Stimulated activated naive CD4-positive, alpha-beta T cell (primary cell): Measurements from ENCODE around the gene BLVRA.
"Not testable (repeated sequence)": the region's sequence is repeated elsewhere in the genome, so short reads cannot be mapped to it uniquely, and the experiment has no call there.

Experiments used
- DNase-seq, 6 experiments: peaks; one replicate each; lab custom pipeline; 2025; lab: John Stamatoyannopoulos, UW

The BLVRA gene

DNA sequence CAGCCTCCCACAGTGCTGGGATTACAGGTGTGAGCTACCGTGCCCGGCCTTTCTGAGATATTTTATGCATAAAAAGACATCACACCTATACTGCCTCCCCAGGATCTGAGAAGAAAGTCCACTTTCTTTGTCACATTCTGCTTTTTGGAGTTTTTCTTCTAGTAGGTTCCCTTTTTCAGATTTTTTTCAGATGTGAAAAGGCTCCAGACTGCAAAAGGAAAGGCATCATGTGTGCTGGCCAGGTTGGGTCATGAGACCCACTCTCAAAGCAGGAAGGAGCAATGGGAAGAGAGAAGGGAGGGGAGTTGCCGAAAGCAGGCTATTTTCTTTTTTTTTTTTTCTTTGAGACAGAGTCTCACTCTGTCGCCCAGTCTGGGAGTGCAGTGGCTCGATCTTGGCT lies 10.8 kb downstream of the BLVRA start:
- no peak for DNase-seq

DNA sequence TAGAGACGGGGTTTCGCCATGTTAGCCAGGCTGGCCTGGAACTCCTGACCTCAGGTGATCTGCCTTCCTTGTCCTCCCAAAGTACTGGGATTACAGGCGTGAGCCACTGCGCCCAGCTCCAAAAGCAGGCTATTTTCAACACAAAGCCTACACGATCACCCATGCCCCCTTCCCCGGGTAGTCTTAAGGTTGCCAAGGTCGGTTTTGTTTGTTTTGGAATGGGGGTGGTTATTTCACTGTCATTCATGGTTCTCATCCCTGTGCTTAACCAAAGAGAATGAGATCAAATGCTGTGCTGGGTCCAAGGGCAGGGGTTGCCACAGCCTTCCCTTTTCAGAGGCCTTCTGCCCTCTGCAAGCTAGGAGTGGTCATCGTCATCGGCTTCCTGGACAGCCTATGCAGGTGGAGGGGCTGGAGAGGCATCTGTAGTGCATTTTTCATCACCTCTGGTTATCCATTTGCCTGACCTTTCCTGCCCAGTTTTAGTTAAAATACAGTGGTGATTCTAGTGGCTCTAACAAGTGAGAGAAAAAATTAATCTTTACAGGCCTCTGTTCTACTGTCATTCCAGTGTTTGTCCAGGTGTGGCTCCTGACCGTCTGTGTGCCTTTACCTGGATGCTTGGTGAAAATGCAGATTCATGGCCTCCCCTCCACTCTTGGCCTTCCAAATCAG lies 11.4 kb downstream of the BLVRA start:
- DNase-seq, result no peak

DNA sequence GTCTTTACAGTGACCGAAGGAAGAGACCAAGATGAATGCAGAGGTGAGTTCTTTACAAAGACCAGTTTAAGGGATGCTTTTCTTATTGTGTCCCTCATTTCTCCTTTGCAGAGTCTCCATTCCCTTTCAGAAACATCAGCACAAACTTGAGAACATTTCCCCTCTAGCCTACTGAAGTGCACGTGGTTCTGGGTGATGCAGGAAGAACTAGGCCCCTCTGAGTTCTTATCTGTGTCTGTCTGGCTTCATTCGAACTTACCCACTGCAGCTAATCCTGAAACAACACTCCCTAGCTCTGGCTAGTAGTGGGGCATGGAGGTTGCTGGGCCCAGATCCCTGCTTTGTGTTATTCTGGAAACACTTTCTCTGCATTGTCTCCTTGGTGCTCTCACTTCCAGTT lies 12.6 kb downstream of the BLVRA start:
- DNase-seq, result no peak

DNA sequence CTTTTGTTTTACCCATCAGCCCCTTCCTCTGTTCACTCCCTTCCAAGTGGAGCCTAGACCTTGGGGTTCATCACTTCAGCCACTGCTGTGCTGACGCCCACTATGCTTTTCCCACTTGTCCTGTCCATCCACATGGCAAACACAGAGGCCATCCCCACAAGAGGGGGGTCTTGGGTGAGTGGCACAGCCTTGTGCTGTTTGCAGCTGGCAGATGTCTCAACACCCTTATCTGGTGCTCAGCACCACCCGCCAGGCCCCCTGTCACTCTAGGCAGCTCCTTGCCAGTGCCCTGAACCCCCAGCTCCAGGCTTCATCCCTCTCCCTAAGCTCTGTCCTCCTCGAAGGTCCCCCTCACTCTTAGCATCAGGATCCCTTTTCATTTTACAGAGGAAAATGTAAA lies 13.1 kb downstream of the BLVRA start:
- DNase-seq, result no peak

DNA sequence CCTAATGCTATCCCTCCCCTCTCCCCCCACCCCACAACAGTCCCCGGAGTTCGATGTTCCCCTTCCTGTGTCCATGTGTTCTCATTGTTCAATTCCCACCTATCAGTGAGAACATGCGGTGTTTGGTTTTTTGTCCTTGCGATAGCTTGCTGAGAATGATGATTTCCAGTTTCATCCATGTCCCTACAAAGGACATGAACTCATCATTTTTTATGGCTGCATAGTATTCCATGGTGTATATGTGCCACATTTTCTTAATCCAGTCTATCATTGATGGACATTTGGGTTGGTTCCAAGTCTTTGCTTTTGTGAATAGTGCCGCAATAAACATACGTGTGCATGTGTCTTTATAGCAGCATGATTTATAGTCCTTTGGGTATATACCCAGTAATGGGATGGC lies 14.8 kb downstream of the BLVRA start:
- DNase-seq, result not testable (repeated sequence)

DNA sequence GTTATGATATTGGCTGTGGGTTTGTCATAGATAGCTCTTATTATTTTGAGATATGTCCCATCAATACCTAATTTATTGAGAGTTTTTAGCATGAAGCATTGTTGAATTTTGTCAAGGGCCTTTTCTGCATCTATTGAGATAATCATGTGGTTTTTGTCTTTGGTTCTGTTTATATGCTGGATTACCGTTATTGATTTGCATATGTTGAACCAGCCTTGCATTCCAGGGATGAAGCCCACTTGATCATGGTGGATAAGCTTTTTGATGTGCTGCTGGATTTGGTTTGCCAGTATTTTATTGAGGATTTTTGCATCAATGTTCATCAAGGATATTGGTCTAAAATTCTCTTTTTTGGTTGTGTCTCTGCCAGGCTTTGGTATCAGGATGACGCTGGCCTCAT lies 16.8 kb downstream of the BLVRA start:
- not testable (repeated sequence) for DNase-seq

DNA sequence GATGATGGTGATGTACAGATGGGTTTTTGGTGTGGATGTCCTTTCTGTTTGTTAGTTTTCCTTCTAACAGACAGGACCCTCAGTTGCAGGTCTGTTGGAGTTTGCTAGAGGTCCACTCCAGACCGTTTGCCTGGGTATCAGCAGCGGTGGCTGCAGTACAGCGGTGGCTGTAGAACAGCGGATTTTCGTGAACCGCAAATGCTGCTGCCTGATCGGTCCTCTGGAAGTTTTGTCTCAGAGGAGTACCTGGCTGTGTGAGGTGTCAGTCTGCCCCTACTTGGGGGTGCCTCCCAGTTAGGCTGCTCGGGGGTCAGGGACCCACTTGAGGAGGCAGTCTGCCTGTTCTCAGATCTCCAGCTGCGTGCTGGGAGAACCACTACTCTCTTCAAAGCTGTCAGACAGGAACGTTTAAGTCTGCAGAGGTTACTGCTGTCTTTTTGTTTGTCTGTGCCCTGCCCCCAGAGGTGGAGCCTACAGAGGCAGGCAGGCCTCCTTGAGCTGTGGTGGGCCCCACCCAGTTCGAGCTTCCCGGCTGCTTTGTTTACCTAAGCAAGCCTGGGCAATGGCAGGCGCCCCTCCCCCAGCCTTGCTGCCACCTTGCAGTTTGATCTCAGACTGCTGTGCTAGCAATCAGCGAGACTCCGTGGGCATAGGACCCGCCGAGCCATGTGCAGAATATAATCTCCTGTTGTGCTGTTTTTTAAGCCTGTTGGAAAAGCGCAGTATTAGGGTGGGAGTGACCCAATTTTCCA lies 20.0 kb downstream of the BLVRA start:
- not testable (repeated sequence) for DNase-seq

DNA sequence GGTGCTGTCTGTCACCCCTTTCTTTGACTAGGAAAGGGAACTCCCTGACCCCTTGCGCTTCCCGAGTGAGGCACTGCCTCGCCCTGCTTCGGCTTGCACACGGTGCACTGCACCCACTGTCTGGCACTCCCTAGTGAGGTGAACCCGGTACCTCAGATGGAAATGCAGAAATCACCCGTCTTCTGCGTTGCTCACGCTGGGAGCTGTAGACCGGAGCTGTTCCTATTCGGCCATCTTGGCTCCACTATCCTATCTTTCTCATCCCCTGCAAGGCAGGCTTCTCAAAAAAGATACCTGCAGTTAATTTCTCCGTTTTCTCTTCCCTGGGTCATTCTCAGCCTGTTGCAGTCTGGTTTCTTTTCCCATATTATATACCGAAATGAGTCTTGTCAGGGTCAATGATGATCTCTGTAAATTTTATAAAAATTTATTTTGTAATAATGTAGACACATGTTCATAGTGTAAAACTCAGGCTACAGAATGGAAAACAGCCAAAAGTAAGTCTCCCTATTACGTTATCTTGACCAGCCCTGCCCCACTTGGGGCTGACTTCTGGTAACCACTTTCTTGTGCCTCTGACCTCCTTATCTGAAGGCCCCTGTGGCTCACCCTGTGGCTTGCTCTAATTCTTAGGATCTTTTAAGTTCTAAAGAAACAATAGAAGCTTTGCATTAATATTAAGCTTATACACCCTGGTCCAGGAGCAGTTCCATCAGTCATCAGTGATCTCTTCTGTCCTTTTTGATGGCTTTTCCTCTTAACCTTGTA lies 20.7 kb downstream of the BLVRA start:
- DNase-seq, result no peak

DNA sequence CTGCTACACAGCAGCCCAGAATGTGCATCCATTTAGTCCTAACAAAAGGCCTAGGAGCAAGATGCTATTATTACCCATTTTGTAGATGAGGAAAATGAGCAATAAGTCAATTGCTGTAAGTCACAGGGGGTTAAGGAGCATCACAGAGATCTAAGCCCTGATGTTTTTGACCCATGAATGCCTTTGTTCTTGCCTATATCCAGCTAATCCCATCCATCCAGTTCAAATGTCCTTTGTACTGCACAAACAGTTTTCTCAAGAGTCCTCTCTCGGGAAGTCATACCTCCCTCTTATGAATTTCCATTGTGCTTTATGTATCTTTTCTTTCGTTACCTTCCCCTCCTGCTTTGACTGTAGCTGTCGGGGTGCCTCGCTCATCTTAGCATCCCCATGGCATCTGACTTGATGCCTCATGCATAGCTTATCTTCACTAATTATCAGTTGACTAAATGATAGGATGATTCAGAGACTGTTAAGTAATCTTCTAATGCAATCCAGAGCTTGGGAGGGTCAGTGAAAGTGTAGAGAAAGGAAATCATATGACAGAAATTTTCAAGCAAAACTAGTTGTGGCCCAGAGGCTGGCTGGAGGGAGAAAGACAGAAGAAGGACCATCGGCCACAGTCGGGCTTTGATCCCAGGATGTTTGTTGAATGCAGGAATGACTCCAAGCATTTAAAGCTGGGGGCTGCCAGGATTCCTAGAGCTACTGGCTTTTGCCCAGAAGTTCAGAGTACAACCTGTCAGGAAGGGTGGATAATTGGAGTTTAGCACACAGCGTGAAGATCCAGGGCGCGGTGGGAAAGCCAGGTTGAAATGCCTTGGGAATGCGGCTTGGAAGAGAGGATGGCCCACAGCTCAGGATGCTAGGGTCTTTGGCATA lies 23.5 kb downstream of the BLVRA start:
- no peak for DNase-seq

DNA sequence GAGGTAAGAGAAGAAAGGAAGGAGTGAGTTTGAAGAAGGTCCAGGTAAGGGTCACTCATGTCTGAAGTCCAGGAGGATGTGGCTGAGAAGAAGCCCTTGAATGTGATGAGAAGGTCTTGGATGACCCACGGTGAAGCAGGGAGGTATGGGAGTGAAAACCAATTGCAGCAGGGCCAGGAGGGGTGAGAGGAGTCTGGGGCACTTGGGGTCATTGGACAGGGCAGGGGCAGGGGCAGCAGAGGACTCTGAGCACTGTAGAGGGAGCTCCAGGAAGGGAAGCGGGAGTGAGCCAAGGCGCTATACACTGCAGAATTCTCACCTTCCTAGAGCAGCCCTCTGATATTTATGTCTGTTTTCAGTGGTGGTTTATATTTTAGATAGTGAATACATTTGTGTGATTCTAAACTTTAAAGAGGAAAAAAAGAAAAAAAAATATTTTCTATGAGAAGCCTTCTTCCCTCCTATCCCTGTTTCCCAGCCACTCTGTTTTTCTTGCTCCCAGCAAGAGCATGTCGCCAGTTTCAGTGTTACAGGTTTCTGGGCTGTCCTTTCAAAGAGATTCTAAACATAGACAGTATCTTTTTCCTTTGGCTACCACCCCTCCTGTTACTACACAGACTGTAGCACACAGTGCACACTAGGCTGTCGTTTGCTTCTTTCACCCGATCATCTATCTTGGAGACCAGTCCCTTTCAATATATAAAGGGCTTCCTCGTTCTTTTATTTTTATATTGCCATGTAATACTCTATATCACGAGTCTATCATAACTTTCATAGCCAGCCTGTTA lies 24.5 kb downstream of the BLVRA start:
- DNase-seq, result no peak

DNA sequence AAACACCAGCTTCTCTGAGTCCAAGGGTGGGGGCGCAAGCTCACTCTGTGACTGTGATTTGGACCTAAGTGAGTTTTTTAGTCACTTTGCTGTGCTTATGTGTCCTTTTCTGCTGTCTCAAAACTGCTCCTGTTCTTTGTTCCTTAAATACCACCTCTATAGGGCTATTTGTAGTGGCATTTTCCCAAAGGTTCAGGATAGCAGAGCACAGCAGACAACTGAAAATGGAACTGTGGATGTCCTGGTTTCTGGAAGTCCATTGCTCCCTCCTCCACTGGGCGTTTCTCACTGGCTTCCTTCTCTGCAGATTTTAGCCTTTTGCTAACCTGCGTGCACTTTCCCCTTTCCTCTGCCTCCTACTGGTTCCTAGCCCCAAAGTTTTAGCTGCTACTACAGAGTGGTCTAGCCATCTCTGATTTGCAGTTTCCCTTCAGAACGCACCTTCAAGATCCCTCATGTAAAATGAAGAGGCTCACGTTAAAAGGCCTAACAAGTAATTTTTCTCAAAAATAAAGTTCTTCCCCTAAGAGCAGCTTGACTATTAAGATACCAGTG lies 25.6 kb downstream of the BLVRA start:
- DNase-seq, result no peak

DNA sequence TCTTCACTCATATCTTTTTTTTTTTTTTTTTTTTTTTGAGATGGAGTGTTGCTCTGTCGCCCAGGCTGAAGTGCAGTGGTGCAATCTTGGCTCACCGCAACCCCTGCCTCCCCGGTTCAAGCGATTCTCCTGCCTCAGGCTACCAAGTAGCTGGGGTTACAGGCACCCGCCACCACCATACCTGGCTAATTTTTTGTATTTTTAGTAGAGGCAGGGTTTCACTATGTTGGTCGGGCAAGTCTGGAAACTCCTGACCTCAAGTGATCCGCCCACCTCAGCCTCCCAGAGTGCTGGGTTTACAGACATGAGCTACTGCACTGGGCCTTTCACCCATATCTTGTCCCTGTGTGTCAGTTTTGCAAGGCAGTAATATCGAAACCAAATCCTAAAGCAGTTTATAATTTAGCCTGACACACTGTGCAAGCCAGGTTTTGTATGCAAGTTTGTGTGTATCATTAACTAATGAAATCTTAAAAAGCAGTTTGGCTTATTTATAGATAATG lies 26.2 kb downstream of the BLVRA start:
- not testable (repeated sequence) for DNase-seq

DNA sequence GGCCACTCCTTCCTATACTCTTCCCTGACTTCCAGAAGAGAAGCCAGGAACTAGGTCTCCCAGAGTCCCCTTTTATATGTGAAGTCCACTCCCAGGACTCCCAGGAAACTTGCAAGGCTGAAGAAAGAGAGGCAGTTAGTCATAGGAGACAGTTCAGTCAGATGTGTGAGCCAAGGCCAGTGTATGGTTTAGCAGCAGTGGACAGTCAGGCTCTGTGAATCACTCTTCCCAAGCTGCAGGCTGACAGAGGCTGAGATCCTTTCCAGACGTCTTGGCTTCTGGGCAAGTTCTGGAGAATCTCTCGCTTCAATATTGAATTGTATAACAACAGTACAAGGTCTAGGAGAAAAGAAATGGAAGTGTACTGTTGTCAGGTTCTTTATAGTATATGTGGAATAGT lies 26.9 kb downstream of the BLVRA start:
- DNase-seq, result no peak

DNA sequence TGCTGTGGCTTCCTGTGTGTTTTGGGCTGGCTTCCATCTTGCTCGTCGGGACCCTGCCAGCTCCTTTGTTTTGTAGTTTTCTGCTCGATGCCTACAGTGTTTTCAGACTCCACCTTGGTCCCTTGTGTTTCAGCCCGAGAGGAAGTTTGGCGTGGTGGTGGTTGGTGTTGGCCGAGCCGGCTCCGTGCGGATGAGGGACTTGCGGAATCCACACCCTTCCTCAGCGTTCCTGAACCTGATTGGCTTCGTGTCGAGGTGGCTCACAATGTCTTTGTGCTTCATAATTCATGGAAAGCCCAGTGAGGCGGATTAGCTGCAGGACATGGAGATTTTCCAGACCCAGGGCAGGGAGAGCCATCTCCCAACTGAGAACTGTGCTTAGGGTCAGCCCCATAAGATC lies 29.3 kb downstream of the BLVRA start:
- DNase-seq, result no peak

DNA sequence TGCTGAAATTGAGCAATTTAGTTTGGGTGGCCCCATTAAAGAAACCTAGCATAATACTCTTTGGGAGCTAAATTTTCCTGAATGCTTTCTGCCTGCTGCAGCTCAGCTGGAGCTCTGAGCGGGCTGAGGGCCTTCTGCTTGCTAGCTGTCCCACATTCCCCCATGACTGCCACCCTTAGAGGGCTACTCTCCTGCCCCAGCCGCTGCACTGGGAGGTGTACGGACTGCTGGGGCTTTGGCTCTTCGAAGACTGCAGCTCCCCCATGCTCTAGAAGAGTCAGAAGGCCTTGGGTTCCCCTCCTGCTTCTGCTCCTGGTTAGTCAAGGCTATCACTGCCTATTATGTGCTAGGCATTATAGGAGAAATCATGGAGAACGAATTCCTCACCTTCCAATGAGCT lies 31.5 kb downstream of the BLVRA start:
- no peak for DNase-seq

DNA sequence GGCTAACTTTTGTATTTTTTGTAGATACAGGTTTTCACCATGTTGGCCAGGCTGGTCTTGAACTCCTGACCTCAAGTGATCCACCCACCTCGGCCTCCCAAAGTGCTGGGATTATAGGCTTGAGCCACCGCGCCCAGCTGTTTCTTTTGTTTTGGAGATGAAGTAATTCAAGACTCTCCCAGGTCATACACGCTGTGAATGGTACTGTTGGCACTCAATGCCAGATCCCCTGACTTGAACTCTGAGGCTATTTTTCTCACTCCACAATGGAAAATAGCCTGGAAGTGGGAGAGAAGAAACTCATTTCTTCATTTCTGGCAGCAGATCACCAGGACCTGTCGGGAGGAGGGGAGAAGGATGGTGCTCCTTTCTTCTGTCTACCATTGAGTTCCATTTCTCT lies 32.4 kb downstream of the BLVRA start:
- DNase-seq, result no peak

DNA sequence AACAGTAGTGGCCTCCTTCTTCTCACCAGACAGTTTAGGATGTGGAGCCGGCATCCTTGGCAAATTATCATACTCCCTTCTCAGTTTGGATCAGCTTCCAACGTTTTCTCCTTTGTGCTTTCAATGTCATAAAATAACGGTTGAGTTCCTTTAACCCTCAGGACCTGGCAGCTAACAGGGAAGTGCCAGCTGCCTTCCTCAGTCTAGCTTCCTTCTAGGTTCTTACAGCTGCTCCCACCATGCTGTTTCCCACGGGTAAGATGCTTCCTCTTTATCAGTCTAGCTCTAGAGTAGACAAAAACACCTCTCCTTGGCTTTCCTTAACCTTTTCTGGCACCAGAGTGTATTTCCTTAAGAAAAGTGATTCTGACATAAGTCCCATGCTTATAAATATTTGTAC lies 33.2 kb downstream of the BLVRA start:
- no peak for DNase-seq

DNA sequence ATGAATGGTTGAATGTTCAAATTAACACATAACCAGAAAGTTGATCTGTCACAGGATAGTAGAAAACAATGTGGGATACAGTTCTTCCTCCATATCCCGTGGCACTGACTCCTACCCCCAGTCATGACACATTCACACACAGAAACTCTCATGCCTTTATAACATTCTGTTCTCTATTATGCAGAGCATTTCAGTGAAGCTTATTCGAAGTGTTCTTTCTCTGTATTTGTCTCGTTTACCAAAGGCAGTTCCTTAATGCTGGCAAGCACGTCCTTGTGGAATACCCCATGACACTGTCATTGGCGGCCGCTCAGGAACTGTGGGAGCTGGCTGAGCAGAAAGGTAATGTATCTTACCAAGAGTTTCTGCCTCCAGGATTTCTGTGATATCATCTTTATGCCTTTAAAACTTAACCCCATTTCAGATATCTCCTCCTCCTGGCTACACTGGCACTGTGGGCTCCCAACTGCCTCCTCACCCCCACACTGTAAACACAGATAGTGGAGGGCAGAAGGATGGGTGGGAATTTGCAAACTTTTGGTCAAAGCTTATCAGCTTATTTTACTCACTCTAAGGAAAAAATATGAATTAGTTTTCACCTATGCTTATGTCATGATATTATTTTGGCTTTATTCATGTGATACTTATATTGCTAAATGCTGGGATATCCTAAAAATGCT lies 34.1 kb downstream of the BLVRA start:
- no peak for DNase-seq

DNA sequence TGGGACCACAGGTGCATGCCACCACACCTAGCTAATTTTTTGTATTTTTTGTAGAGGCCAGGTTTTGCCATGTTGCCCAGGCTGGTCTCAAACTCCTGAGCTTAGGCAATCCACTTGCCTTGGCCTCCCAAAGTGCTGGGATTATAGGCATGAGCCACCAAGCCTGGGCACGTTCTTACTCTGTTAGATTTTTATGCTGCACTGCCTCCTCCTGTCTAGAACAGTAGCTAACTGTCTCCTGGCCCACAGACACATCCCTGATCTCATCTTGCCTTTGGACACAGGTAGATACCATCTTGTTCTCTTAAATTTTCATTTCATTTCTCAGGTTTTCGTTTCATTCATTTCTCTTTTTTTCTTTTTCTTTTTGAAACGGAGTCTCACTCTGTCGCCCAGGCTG lies 41.1 kb downstream of the BLVRA start:
- no peak for DNase-seq

DNA sequence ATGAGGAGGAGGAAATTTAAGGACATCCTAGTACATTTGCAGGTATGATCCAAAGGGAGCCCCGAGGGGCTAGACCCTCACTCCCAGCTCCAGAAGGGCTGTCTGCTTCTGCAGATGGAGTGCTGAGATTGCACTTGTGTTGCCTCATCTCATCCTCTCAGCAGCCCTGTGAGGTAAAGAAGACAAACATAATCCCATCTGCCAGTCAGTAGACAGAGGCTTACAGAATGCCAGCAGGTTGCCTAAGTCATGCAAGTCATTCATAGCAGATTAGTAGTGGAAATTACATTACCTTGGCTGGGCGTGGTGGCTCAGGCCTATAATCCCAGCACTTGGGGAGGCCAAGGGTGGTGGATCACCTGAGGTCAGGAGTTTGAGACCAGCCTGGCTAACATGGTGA lies 45.4 kb downstream of the BLVRA start:
- no peak for DNase-seq
